ENCODE measurements around the gene BCL10.

The BCL10 gene

GRCh38 chr1:85276215-85276977 is at the start of gene BCL10:
Gene BCL10 (minus strand): TSS chr1:85276632. CDS start chr1:85276352, 280 bp downstream.
- DNase-seq (ENCODE audit: low read depth in 1 of 2, low spot score in 1 of 2): peak; percentile 95 to 96

- DNase-seq (ENCODE audit: low read depth in 1 of 2, low spot score in 1 of 2): no peak
Observed at GRCh38 chr1:85325920-85326319, 49.5 kb upstream of the BCL10 start.

DNA sequence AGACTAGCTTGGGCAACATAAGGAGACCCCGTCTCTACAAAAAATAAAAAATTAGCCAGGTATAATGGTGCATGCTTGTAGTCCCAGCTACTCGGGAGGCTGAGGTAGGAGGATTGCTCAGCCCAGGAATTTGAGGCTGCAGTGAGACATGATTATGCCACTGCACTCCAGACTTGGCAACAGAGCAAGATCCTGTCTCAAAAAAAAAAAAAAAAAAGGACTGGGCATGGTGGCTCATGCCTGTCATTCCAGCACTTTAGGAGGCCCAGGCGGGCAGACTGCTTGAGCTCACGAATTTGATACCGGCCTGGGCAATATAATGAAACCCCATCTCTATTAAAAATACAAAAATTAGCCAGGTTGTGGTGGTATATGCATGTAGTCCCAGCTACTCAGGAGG is 47.3 kb upstream of the BCL10 start:
- no peak for DNase-seq (ENCODE audit: low read depth in 1 of 2, low spot score in 1 of 2)

GRCh38 chr1:85322655-85323054 is 46.2 kb upstream of the BCL10 start:
- DNase-seq (ENCODE audit: low read depth in 1 of 2, low spot score in 1 of 2): no peak

DNA sequence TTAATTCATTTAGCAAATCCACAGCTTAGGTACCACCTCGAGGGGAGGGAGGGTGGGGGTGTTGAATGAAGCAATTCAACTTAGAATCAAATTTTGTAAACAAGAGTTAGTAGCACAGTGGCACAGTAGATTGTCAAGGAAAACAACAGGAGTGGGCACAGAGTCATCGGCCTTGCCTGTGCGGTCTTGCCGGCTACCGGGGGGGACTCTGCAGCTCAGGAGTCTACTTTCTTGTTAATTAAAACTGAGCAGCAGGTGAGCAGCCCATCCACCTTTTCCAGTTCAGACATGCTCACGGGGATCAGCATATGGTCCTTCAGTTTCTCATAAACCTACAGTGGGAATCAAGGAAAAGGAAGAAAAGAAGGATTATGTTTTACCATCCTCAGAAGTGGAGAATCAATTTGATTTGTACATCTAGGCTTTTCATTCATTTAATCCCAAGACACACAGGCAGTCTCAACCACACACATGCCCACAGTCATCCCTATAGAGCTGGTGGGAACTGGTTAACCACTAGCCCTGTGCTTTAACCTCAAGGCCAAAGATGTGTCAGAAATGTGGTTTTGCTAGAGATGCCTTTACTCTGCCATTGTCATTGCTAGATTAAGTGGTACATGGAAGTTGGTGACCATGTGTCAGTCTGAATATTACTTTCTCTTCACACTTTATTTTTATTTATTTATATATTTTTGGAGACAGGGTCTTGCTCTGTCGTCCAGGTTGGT is 45.0 kb upstream of the BCL10 start:
- no peak for DNase-seq (ENCODE audit: low read depth in 1 of 2, low spot score in 1 of 2)

DNA sequence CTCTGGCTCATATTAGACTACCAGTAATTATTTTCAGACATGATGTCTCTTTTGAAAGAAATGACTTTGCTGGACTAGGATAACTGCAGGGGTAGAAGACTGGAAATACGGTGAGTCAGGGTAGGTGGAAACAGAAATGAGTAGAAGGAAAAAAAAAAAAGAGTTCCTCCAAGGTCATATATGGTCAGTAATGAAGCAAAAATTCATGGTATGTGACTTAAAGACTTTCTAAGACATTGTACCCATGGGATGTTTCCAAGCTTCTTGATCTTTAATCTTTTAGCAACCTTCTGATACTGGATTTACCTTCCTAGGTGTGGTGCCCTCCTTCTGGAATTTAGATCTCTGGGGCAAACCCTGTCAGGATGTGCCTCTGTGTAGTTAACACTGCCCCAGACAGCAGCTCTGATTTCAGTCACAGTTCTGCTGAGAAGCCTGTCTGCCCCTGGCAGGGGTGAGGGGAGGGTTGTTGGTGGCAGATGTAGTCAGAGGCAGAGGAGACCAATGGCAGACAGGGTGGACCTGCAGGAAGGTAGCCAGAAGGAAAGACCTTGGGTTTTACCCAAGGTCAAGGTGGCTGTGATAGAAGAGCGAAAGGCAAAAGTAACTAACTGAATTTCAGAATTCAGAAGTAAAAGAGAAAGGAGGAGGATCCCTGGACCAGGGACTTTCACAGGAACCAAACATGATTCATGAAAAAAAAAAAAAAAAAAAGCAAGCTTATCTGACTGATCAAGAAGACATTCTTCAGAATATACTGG is 44.1 kb upstream of the BCL10 start:
- no peak for DNase-seq (ENCODE audit: low read depth in 1 of 2, low spot score in 1 of 2)

DNA sequence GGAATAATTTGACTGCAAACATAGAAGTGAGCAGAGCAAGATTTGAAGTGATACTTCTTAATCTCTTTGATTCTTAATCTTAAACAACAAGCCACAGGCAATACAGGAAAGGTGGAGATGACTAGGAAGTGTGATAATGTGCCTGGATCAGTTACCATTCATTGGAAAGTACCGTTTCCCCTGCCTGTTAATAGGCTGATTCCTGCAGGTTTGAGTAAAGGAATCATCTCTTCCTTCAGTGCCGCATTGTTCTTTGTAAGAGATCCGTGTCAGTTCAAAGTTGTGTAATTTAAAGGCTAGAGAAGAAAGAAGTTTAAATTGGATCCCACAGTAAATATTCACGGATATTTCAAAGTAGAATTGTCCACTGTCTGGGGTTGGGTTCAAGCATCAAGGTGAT is 43.5 kb upstream of the BCL10 start:
- DNase-seq (ENCODE audit: low read depth in 1 of 2, low spot score in 1 of 2): no peak

DNA sequence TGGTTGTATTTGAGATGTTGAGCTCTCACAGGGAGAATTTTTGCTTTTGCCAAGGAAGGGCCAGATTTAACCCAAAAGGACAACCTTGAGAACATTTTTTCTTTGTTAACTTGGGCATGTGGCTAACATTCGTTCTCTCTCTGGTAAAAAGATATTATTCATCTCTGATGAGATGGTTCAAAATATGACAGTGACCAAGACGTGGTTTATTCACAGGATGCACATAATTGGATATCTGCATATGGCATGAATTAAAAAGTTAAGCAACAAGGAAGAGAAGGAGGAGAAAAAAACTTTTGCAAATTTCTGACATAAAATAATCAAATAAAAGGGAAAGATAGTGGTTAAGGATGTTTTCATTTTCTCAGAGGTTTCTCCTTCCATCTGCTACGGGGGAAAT is 43.1 kb upstream of the BCL10 start:
- no peak for DNase-seq (ENCODE audit: low read depth in 1 of 2, low spot score in 1 of 2)

GRCh38 chr1:85318217-85318616 is 41.8 kb upstream of the BCL10 start:
- no peak for DNase-seq (ENCODE audit: low read depth in 1 of 2, low spot score in 1 of 2)

GRCh38 chr1:85317560-85317959 is 41.1 kb upstream of the BCL10 start:
- no peak for DNase-seq (ENCODE audit: low read depth in 1 of 2, low spot score in 1 of 2)

DNA sequence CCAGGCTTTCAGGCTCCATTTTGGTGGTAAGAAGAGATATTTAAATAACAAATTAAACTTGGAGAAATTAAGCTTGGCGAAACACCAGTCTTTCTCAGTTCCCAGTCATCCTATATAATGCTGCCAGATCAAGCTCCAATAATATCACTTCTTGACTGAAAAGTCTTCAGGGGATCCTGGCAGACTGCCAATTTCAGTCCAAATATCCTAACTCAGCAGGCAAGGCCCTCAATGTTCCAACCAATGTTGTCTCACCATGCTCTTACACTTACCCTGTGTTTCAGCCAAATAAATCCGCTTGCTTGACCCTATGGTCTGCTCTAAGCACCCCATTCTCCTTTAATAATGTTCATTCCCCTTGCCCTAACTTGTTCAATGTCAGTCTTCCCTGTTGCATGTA is 39.9 kb upstream of the BCL10 start:
- no peak for DNase-seq (ENCODE audit: low read depth in 1 of 2, low spot score in 1 of 2)

- no peak for DNase-seq (ENCODE audit: low read depth in 1 of 2, low spot score in 1 of 2)
Observed at GRCh38 chr1:85315789-85316188, 39.4 kb upstream of the BCL10 start.

DNA sequence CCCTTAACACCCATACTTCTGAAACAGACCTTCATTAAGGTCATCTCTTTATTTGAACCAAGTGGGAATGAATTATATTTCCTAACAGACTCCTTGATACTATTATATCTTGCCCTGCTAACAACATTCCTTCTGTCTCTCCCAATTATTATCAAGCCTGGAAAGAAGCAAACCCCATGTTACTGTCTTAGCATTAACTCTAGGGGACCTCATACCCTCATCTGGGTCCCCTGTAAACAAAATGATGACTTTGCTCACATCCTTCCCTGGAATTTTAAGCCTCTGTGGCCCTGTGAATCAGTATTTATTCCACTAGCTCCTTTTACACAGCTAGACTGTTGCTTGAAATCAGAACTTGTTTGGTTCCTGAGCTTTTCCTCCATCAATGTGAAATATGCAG is 38.3 kb upstream of the BCL10 start:
- no peak for DNase-seq (ENCODE audit: low read depth in 1 of 2, low spot score in 1 of 2)

DNA sequence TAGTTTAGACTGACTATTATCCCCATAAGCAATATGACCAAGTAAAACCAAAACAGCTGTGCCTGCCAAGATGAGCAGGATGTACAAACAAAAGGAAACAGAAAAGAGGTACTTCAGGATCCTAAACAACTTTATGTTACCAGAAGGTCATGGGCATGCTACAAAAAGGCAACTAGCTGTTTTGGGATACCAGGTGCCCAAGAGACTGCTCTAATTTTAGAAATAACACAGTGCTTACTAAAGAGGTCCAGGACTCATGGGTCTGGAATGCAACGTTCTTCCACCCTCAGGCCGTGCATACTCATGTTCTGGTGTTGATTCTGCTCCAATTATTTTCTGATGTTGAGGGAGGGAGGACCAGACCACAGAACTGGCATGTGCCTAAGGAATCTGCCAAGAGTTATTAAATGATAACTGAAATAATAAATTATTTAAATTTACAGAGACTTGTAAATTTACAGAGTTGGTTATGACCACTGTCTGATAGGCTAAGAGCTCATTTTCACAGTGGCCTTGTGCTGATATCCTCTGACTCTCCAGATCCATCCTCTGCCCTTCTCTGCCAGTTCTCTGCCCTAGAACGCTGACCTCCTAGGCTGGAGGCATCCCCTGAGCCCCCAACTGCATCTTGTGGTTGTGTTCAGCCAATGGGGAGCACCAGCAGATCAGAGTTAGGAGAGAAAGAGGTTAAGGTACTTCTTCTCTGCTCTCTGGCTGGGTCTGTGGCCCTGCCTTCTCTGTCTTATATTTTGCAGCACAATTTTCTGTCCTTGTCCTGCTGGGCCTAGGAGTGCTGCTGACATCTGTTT is 37.7 kb upstream of the BCL10 start:
- no peak for DNase-seq (ENCODE audit: low read depth in 1 of 2, low spot score in 1 of 2)

DNA sequence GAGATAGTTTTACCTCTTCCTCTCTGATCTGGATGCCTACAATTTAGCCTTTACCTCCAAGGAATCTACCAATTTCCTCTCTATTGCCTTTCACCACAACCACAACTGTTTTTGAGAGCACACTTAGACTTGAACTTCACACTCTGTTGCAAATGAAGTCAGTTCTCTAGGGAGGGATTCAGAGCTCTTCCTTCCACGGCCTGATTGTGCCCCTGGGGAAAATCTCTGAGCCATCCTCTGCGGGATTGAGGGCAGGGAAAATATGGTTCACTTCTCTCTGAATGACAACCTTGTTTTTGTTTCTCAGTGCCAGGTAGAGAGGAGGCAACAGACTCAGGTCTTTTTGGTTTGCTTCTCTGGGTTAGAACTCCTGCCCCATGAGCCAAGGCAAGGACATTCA is 35.4 kb upstream of the BCL10 start:
- DNase-seq (ENCODE audit: low read depth in 1 of 2, low spot score in 1 of 2): no peak

DNA sequence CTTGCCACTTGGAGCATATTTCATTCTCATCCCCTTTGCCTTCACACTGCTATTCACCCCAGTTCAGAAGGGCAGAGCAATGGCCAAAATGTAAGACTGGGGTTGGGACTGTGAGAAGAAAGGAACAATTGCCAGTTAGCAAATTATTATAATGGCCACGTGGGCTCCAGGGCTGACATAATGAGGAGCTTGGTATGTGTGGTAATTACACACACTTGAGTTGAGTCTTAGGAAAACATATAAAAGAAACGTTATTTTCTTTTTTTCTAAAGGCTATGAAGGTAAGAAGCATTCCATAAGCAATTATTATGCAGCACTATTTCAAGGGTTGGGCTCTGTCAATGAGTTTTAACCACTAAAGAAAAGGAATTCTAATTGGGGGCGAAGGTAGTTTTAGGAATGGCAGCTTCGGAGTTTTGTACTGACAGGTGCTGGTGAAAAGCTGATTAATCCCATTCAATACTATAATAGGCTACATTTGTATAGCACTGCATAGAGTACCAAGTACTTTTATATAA is 32.5 kb upstream of the BCL10 start:
- DNase-seq (ENCODE audit: low read depth in 1 of 2, low spot score in 1 of 2): no peak

GRCh38 chr1:85307987-85308832 is 31.8 kb upstream of the BCL10 start:
- DNase-seq (ENCODE audit: low read depth in 1 of 2, low spot score in 1 of 2): peak in 1 of 2 donors; percentile 53

- DNase-seq (ENCODE audit: low read depth in 1 of 2, low spot score in 1 of 2): no peak
Observed at GRCh38 chr1:85306236-85306635, 29.8 kb upstream of the BCL10 start.

- DNase-seq (ENCODE audit: low read depth in 1 of 2, low spot score in 1 of 2): no peak
Observed at GRCh38 chr1:85303440-85304162, 27.2 kb upstream of the BCL10 start.

All from stimulated activated CD4-positive, alpha-beta T cell treated with anti-CD3 and anti-CD28 coated beads, Interleukin-15, amount 100 ng/mL, for 1 hour (primary cell).